ENCODE results near the gene TCEA2. TPM values are rescaled to one million over a fixed set of nuclear protein-coding genes. Genes with fewer than 3 reads are reported as not detected.
A peak's percentile ranks its signal among the peaks of the same experiment; 100 is the strongest.

The TCEA2 gene
- total and polyA plus RNA-seq, 2 of the 13 experiments (the other 11 are each of a cell fraction or from before 2014, with no cell fraction given) = 28.1 to 33.7 TPM

DNA sequence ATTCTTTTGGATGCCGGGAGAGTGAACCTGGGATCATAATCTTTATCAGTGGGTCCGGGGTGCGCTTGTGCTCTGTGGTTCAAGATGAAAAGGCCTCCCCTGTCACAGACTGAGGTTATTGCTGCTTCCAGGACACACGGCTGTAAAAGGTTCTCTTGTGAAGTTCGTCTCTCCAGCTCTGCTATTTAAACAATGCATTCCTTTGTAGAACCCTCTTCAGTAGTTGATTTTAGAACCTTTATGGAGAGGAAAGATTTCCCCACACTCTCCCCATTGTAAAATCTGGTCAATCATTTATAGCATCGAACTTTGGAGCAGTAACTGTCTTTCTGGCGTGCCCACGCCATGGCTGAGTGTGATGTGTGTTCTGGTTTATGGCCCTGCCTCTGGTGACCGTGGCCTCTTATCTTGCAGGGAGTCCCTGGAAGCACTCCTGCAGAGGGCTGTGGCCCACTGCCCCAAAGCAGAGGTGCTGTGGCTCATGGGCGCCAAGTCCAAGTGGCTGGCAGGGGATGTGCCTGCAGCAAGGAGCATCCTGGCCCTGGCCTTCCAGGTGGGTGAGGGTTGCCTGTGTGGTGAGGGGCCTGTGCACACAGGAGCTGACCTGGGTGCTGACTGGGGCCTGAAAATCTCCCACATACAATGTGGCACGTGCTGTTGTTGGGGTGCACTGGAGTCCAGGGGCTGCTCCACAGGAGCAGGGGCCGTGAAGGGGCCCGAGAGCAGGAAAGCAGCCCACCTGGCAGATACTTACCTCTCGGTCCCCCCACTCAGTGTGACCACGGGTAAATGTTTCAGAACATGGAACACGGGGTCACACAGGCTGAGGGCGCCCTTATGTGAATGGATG is 38.6 kb upstream of the TCEA2 start (continued):
- TF ChIP-seq, protein P1, sequence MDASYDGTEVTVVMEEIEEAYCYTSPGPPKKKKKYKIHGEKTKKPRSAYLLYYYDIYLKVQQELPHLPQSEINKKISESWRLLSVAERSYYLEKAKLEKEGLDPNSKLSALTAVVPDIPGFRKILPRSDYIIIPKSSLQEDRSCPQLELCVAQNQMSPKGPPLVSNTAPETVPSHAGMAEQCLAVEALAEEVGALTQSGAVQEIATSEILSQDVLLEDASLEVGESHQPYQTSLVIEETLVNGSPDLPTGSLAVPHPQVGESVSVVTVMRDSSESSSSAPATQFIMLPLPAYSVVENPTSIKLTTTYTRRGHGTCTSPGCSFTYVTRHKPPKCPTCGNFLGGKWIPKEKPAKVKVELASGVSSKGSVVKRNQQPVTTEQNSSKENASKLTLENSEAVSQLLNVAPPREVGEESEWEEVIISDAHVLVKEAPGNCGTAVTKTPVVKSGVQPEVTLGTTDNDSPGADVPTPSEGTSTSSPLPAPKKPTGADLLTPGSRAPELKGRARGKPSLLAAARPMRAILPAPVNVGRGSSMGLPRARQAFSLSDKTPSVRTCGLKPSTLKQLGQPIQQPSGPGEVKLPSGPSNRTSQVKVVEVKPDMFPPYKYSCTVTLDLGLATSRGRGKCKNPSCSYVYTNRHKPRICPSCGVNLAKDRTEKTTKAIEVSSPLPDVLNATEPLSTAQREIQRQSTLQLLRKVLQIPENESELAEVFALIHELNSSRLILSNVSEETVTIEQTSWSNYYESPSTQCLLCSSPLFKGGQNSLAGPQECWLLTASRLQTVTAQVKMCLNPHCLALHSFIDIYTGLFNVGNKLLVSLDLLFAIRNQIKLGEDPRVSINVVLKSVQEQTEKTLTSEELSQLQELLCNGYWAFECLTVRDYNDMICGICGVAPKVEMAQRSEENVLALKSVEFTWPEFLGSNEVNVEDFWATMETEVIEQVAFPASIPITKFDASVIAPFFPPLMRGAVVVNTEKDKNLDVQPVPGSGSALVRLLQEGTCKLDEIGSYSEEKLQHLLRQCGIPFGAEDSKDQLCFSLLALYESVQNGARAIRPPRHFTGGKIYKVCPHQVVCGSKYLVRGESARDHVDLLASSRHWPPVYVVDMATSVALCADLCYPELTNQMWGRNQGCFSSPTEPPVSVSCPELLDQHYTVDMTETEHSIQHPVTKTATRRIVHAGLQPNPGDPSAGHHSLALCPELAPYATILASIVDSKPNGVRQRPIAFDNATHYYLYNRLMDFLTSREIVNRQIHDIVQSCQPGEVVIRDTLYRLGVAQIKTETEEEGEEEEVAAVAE (CRISPR knock-in tag; IDR thresholded peaks at IDR 0.05; ENCODE audit: borderline replicate concordance) = peak; percentile 41; the same call in 1 of the 2 replicates
- TF ChIP-seq, protein P2, sequence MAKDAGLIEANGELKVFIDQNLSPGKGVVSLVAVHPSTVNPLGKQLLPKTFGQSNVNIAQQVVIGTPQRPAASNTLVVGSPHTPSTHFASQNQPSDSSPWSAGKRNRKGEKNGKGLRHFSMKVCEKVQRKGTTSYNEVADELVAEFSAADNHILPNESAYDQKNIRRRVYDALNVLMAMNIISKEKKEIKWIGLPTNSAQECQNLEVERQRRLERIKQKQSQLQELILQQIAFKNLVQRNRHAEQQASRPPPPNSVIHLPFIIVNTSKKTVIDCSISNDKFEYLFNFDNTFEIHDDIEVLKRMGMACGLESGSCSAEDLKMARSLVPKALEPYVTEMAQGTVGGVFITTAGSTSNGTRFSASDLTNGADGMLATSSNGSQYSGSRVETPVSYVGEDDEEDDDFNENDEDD (CRISPR knock-in tag; IDR thresholded peaks at IDR 0.05; ENCODE audit: borderline replicate concordance) = no peak; the same call in 1 of the 2 replicates
- TF ChIP-seq CENPX (CRISPR knock-in tag; IDR thresholded peaks at IDR 0.05) (no peak), KLF16 (CRISPR knock-in tag; IDR thresholded peaks at IDR 0.05) (no peak; a peak in 1 of 4 replicates), EED (CRISPR knock-in tag; IDR thresholded peaks at IDR 0.05) (no peak), ZNF510 (CRISPR knock-in tag; IDR thresholded peaks at IDR 0.05; ENCODE audit: low read depth) (0 out of 2 replicates have a peak, but pooled peaks have one; percentile 20), ZNF75D (CRISPR knock-in tag; IDR thresholded peaks at IDR 0.05; ENCODE audit: borderline replicate concordance) (no peak), TRIM24 (CRISPR knock-in tag; IDR thresholded peaks at IDR 0.05) (no peak), SMARCE1 (IDR thresholded peaks at IDR 0.05; ENCODE audit: borderline replicate concordance) (no peak), SP1 (IDR thresholded peaks at IDR 0.05) (no peak), SP1 (CRISPR knock-in tag; IDR thresholded peaks at IDR 0.05) (peak; percentile 32; the same call in 1 of the 2 replicates), TP53 (CRISPR knock-in tag; conservative IDR thresholded peaks at IDR 0.05) (no peak; the same call in 1 of the 2 replicates), RBM22 (optimal IDR thresholded peaks at IDR 0.05; ENCODE audit: low read length) (peak; percentile 85), ATF1 (CRISPR knock-in tag; IDR thresholded peaks at IDR 0.05) (no peak), ZBTB1 (CRISPR knock-in tag; IDR thresholded peaks at IDR 0.05; ENCODE audit: borderline replicate concordance) (0 out of 2 replicates have a peak, but pooled peaks have one; percentile 25), ZNF143 (CRISPR knock-in tag; IDR thresholded peaks at IDR 0.05) (peak; percentile 43)
- TF ChIP-seq, protein P3, sequence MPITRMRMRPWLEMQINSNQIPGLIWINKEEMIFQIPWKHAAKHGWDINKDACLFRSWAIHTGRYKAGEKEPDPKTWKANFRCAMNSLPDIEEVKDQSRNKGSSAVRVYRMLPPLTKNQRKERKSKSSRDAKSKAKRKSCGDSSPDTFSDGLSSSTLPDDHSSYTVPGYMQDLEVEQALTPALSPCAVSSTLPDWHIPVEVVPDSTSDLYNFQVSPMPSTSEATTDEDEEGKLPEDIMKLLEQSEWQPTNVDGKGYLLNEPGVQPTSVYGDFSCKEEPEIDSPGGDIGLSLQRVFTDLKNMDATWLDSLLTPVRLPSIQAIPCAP (CRISPR knock-in tag; IDR thresholded peaks at IDR 0.05; ENCODE audit: low read depth) = no peak
- TF ChIP-seq, protein P4, sequence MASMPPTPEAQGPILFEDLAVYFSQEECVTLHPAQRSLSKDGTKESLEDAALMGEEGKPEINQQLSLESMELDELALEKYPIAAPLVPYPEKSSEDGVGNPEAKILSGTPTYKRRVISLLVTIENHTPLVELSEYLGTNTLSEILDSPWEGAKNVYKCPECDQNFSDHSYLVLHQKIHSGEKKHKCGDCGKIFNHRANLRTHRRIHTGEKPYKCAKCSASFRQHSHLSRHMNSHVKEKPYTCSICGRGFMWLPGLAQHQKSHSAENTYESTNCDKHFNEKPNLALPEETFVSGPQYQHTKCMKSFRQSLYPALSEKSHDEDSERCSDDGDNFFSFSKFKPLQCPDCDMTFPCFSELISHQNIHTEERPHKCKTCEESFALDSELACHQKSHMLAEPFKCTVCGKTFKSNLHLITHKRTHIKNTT (CRISPR knock-in tag; IDR thresholded peaks at IDR 0.05) = no peak
- TF ChIP-seq, protein P5, sequence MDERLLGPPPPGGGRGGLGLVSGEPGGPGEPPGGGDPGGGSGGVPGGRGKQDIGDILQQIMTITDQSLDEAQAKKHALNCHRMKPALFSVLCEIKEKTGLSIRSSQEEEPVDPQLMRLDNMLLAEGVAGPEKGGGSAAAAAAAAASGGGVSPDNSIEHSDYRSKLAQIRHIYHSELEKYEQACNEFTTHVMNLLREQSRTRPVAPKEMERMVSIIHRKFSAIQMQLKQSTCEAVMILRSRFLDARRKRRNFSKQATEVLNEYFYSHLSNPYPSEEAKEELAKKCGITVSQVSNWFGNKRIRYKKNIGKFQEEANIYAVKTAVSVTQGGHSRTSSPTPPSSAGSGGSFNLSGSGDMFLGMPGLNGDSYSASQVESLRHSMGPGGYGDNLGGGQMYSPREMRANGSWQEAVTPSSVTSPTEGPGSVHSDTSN (CRISPR knock-in tag; IDR thresholded peaks at IDR 0.05) = peak; percentile 21
